UCSD-AML1 (cell line): Measurements from ENCODE around the gene WDR83.
"Not testable (repeated sequence)": the region's sequence is repeated elsewhere in the genome, so short reads cannot be mapped to it uniquely, and the experiment has no call there.

Experiments
- DNase-seq: peaks from one replicate; lab custom pipeline; 2025; ENCODE audit not compliant: unreplicated experiment; lab: John Stamatoyannopoulos, UW

The WDR83 gene

GRCh38 chr19:12655546-12655945, 11.1 kb upstream of the WDR83 start:
- DNase-seq, result no peak

- no peak for DNase-seq
These were observed 9.6 kb upstream of the WDR83 start for GRCh38 chr19:12656899-12657571.

GRCh38 chr19:12657966-12658365, 8.6 kb upstream of the WDR83 start:
- no peak for DNase-seq

DNA sequence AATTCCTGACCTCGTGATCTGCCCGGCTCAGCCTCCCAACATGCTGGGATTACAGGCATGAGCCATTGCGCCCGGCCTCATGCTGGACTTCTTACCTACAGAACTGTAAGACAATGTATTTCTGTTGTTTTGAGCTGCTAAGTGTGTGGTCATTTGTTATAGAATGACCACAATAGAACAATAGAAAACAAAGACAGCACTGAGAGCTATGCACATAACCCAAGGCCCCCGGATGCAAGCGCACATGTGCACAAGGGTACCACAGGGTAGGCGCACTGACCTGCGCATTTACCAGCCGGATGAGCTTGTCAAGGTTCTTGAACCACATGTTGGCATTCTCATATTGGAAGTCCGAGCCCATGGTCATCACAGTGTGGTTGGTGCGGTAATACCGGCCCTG, 5.6 kb upstream of the WDR83 start:
- DNase-seq, result no peak

- DNase-seq, result no peak
These were observed 2.0 kb upstream of the WDR83 start for GRCh38 chr19:12664406-12665280.

GRCh38 chr19:12665281-12665573, 1.4 kb upstream of the WDR83 start:
- DNase-seq, result peak; percentile 75

GRCh38 chr19:12665671-12666264, 839 bp upstream of the WDR83 start:
- DNase-seq, result no peak

DNA sequence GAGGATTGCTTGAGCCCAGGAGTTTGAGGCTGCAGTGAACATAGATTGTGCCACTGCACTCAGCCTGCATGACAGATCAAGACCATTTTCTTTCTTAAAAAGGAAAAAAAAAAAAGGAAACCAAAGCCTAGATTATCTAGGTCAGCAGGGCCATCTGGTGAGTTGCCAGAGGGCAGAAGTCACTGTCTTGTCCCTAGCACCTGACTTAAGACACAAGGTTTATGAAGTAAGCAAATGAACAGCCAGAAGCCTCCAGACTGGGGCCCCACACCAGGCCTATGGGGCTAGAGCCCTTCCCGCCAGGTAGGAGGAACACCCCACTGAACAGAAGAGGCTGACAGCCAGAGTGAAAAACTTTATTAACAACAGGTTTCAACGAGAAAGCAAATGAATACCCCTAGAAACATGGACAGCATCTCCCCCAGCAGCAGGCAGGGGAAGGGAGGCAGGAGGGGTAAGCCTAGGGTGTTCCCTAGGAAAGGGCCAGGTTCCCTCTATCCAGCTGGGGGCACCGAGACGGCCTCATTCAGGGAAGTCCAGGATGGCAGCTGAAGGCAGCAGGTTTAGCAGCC, 1.2 kb downstream of the WDR83 start:
- DNase-seq, result no peak

DNA sequence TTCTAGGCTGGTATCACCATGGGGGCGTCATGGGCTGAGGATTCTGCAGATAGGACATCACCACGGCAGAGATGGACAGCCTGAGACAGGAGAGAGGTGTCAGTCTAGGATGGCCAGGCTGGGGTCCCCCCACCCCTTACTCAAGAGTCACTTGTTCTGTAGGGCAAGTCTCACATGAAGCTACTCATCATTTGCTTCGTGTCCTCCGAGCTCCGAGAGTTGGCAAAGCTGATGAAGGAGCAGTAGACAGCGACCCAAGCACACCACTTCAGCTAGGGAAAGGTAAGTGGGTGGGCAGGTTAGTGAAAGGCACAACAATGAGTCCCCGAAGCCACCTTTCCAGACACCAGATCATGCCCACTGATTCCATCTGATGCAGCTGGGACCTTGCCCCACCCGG, 1.7 kb downstream of the WDR83 start:
- no peak for DNase-seq

GRCh38 chr19:12668932-12669269, 2.3 kb downstream of the WDR83 start:
- peak; percentile 71 for DNase-seq

- peak; percentile 79 for DNase-seq
These were observed 2.9 kb downstream of the WDR83 start for GRCh38 chr19:12669270-12670158.

DNA sequence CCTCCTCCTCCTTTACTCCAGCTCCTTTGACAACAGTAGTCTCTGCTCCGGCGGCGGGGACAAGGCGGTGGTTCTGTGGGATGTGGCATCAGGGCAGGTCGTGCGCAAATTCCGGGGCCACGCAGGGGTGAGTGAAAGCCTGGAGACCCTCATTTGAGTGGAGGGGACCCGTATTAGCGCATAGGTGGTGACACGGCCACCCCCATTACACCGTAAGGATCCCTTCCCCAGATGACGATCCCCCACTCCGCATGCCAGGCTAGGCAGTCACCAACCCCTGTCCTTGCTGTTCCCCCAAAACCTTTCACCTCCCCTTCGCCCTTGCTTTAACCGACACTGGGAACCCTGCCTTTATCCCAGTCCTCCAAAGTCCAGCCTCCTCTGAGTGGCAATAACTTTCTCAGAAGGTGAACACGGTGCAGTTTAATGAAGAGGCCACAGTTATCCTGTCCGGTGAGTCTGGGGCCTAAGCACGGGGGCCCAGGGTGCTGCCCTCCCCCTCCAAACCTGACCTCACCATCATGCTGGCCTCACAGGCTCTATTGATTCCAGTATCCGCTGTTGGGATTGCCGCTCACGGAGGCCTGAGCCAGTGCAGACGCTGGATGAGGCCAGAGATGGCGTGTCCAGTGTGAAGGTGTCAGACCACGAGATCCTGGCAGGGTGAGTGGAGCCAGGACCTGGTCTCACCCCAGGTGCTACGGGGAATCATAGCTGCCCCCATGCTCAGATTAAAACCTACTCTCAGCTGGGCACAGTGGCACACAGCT, 3.7 kb downstream of the WDR83 start:
- no peak for DNase-seq

DNA sequence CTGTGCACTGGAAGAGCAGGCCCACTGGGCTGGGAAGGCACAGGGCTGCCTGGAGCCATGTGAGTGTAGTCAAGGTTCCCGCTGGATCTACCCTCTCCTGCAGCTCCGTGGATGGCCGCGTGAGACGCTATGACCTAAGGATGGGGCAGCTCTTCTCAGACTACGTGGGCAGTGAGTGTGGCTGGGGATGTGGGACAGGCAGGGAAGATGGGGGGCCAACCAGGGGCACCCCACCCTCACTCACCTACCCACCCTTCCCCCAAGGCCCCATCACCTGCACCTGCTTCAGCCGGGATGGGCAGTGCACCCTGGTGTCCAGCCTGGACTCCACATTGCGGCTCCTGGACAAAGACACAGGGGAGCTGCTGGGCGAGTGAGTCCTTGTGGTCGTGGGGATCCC, 6.1 kb downstream of the WDR83 start:
- no peak for DNase-seq

GRCh38 chr19:12675399-12675798, 8.8 kb downstream of the WDR83 start:
- no peak for DNase-seq

DNA sequence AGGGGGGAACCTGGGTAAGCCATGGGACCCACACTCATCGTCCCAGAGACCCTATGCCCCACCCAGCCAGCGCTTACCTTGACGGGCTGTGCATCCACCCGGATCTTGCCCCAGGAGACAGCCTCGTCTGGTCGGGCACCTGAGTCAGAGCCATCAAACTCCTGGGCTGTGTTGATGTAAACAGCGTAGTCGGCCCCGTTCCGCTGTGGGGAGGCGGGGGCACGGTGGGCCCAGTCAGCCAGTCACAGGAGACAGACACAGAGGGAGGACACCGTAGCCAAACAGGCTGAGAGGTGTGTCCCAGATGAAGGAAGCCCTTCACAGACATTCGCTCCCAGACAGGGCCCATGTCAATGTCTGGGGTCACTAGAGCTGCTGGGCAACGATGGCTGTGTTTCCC, 9.3 kb downstream of the WDR83 start:
- DNase-seq, result no peak

GRCh38 chr19:12676384-12676792, 9.8 kb downstream of the WDR83 start:
- peak; percentile 78 for DNase-seq

DNA sequence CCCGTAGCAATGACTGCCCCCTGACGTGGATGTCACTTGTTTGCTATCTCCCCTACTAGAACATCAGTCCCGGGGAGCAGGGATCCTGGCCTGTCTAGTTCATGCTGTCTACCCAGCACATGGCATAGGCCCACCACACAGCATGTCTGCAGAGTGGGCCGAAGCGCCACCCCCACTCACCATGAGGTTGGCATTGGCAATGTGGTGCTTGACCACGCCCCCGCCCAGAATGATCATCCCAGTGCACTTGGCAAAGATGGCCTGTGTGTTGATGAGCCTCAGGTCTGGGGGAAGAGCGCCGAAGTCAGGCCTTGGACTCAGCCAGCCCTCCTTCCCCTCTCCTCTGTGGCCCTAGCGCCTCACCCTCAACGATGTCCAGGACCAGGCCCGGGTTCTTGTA, 10.3 kb downstream of the WDR83 start:
- no peak for DNase-seq

DNA sequence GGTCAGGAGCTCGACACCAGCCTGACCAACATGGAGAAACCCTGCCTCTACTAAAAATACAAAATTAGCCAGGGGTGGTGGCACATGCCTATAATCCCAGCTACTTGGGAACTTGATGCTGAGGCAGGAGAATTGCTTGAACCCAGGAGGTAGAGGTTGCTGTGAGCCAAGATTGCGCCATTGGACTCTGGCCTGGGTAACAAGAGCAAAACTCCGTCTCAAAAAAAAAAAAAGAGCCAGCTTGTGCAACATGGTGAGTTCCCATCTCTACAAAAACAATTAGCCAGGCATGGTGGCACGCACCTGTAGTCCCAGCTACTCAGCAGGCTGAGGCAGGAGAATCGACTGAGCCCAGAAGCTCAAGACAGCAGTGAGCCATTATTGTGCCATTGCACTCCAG, 11.4 kb downstream of the WDR83 start:
- DNase-seq, result not testable (repeated sequence)

GRCh38 chr19:12680034-12680433, 13.4 kb downstream of the WDR83 start:
- DNase-seq, result no peak
